ENCODE measurements around the gene PLA2G15. TPM values are rescaled to one million over a fixed set of nuclear protein-coding genes. Genes with fewer than 3 reads are reported as not detected.

PLA2G15 gene
- polyA plus RNA-seq, 1 of the 3 experiments (the other 2 are of a cell fraction), result 23.9 TPM

- TF ChIP-seq PBX3 (IDR thresholded peaks at IDR 0.05), result 0 out of 2 replicates have a peak, but pooled peaks have one; percentile 3
Observed at GRCh38 chr16:68298907-68299561, 53.9 kb downstream of the PLA2G15 start (continued).

- H3K36me3 ChIP-seq (replicated peaks in 1 of 2; ENCODE audit: control insufficient read depth in 1 of 2, insufficient read depth in 2 of 2, low read length in 1 of 2), result peaks cover 53 to 82% of the 10 kb centered on the region in 2 experiments
- peak overlapping the region in 1 of 2 experiments; percentile 57; a peak in 3 of 4 replicates for H3K27ac ChIP-seq (ENCODE audit: low read depth in 2 of 2, low read length in 1 of 2)
- no peak overlapping the region; the same call in 1 of the 2 replicates for H3K9ac ChIP-seq
- TF ChIP-seq PBX3 (IDR thresholded peaks at IDR 0.05) (no peak), CHD2 (IDR thresholded peaks at IDR 0.05; ENCODE audit: low read length, partially characterized antibody) (no peak), MXI1 (IDR thresholded peaks at IDR 0.05; ENCODE audit: low read depth, low read length) (peak; percentile 23; the same call in 1 of the 2 replicates)
- no peaks in the 10 kb centered on the region for H3K27me3 ChIP-seq (ENCODE audit: insufficient read depth)
- ChIA-PET POLR2A (no interaction called here), CTCF (interaction anchor here (0.8 to 1.7 kb wide), 6 partner anchors 11 to 484 kb away, joined by 3 to 6 read pairs (median 4); partner anchors contain the start of genes PRMT7, SLC7A6 and SLC7A6OS)
- H3K79me2 ChIP-seq (ENCODE audit: insufficient read depth), result peaks cover 2% of the 10 kb centered on the region; the same call in 1 of the 2 replicates
- no peaks in the 10 kb centered on the region for H3K9me3 ChIP-seq
- 0 out of 2 replicates have a peak, but pooled peaks cover 6% of the 10 kb centered on the region for H4K20me1 ChIP-seq (ENCODE audit: insufficient read depth)
- no peak overlapping the region for H3K4me3 ChIP-seq (ENCODE audit: low read depth in 2 of 2, low read length in 1 of 2)
- no peak overlapping the region for H2AFZ ChIP-seq (ENCODE audit: low read depth)
- H3K9me2 ChIP-seq, result no peaks in the 10 kb centered on the region
- no peak for DNase-seq
- peaks cover 3 to 15% of the 10 kb centered on the region in 2 experiments; a peak in 3 of 4 replicates for H3K4me1 ChIP-seq (ENCODE audit: control insufficient read depth in 1 of 2, insufficient read depth in 2 of 2, low read depth in 1 of 2, low read length in 1 of 2)
- H3F3A ChIP-seq (replicated peaks; ENCODE audit: insufficient read depth), result peaks cover 15% of the 10 kb centered on the region
- H3K4me2 ChIP-seq, result no peak overlapping the region
- 78% methylated on average over 11 of the region's 11 CpGs for WGBS (ENCODE audit: low lambda C conversion rate)
Observed at GRCh38 chr16:68299571-68300453, 54.6 kb downstream of the PLA2G15 start.

GRCh38 chr16:68300734-68301459 lies 55.7 kb downstream of the PLA2G15 start:
- peaks cover 50 to 81% of the 10 kb centered on the region in 2 experiments for H3K36me3 ChIP-seq (replicated peaks in 1 of 2; ENCODE audit: control insufficient read depth in 1 of 2, insufficient read depth in 2 of 2, low read length in 1 of 2)
- no peak overlapping the region for H2AFZ ChIP-seq (ENCODE audit: low read depth)
- H3K9me2 ChIP-seq, result no peaks in the 10 kb centered on the region
- peaks cover 3 to 15% of the 10 kb centered on the region in 2 experiments; a peak in 3 of 4 replicates for H3K4me1 ChIP-seq (ENCODE audit: control insufficient read depth in 1 of 2, insufficient read depth in 2 of 2, low read depth in 1 of 2, low read length in 1 of 2)
- peaks cover 15% of the 10 kb centered on the region for H3F3A ChIP-seq (replicated peaks; ENCODE audit: insufficient read depth)
- H3K79me2 ChIP-seq (ENCODE audit: insufficient read depth), result peaks cover 10% of the 10 kb centered on the region; the same call in 1 of the 2 replicates
- H3K9me3 ChIP-seq, result no peaks in the 10 kb centered on the region
- WGBS (ENCODE audit: low lambda C conversion rate), result 83% methylated on average over 7 of the region's 7 CpGs
- H3K27ac ChIP-seq (ENCODE audit: low read depth in 2 of 2, low read length in 1 of 2), result no peak overlapping the region
- H4K20me1 ChIP-seq (ENCODE audit: insufficient read depth), result 0 out of 2 replicates have a peak, but pooled peaks cover 6% of the 10 kb centered on the region
- H3K27me3 ChIP-seq (ENCODE audit: insufficient read depth), result no peaks in the 10 kb centered on the region
- ChIA-PET CTCF (interaction anchor here (0.8 to 1.7 kb wide), 3 partner anchors 10 to 485 kb away, joined by 3 to 6 read pairs (median 5); partner anchors contain the start of genes PRMT7, SLC7A6 and SLC7A6OS), POLR2A (no interaction called here)
- DNase-seq, result no peak
- no peak overlapping the region for H3K9ac ChIP-seq
- H3K4me2 ChIP-seq, result no peak overlapping the region
- TF ChIP-seq POLR2AphosphoS5 (IDR thresholded peaks at IDR 0.05; ENCODE audit: low read depth, low read length) (0 out of 2 replicates have a peak, but pooled peaks have one; percentile 6), CHD2 (IDR thresholded peaks at IDR 0.05; ENCODE audit: low read length, partially characterized antibody) (no peak)
- H3K4me3 ChIP-seq (ENCODE audit: low read depth in 2 of 2, low read length in 1 of 2), result no peak overlapping the region
